Immature natural killer cell (primary cell): Measurements from ENCODE around the gene CXCL12. TPM values are rescaled to one million over a fixed set of nuclear protein-coding genes. Genes with fewer than 3 reads are reported as not detected.

Experiments used
- DNase-seq, 3 donors: peaks; one replicate each; pipeline ENCODE4 v3.0.0; 2022; ENCODE audit warnings: mixed read lengths in 1 of 3
- H3K27ac Mint-ChIP-seq, 6 donors: one replicate each; pipeline ENCODE4 v1.8.0; 2020; ENCODE audit warnings: mixed read lengths in 6 of 6, mild to moderate bottlenecking in 5 of 6, inconsistent platforms in 4 of 6, moderate library complexity in 3 of 6
- H3K27me3 Mint-ChIP-seq, 3 donors: one replicate each; pipeline ENCODE4 v1.8.0; 2020 to 2021; ENCODE audit warnings: low read depth in 3 of 3, mild to moderate bottlenecking in 3 of 3, mixed read lengths in 3 of 3, moderate library complexity in 3 of 3, inconsistent platforms in 1 of 3
- H3K36me3 Mint-ChIP-seq, 3 donors: one replicate each; pipeline ENCODE4 v1.8.0; 2020; ENCODE audit warnings: mixed read lengths in 3 of 3, inconsistent platforms in 2 of 3, mild to moderate bottlenecking in 2 of 3
- H3K4me1 Mint-ChIP-seq, 2 donors: one replicate each; pipeline ENCODE4 v1.8.0; 2020; ENCODE audit warnings: inconsistent platforms in 2 of 2, mild to moderate bottlenecking in 2 of 2, mixed read lengths in 2 of 2, moderate library complexity in 1 of 2
- H3K4me3 Mint-ChIP-seq, 5 donors: one replicate each; pipeline ENCODE4 v1.8.0; 2020; ENCODE audit warnings: mild to moderate bottlenecking in 5 of 5, mixed read lengths in 5 of 5, inconsistent platforms in 3 of 5, moderate library complexity in 3 of 5
- H3K9me3 Mint-ChIP-seq, 6 donors: one replicate each; pipeline ENCODE4 v1.8.0; 2020; ENCODE audit warnings: mild to moderate bottlenecking in 6 of 6, mixed read lengths in 6 of 6, inconsistent platforms in 4 of 6, moderate library complexity in 3 of 6
- polyA plus RNA-seq, 3 donors: library from polyadenylated mRNA; unstranded; fragments of 300-500 nt; fragmentation: Illumina TruSeq; gene quantifications; one replicate each; pipeline ENCODE4 v1.2.3, GENCODE V29; 2021

Gene CXCL12
- polyA plus RNA-seq, 3 donors from 2014 or later = not detected

DNA sequence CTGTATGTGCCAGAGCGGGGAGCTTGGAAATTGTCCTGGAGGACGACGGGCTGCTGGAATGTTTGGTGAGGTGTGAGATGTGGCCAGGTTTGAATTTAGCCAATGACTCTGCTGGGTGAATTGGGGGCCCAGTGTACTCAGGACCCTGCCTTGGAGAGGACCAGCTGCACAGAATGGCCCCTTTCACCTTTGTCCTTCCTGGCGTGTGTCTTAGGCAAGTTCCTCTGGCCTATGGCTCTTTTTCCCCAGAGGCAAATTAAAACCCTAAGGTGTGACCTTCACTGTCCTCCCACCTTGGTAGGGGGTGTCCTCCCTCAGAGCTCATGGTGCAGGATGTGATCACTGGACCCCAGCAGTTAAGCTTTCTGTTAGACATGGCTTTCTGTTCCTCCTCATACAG, 47.8 kb downstream of the CXCL12 start:
- no peak for DNase-seq
- Mint-ChIP-seq H3K27ac (no peak overlapping the region), H3K9me3 (peaks cover 0 to 2% (median 0%) of the 10 kb centered on the region in 6 donors), H3K27me3 (peaks cover 3 to 12% (median 8%) of the 10 kb centered on the region in 3 donors), H3K4me3 (no peak overlapping the region), H3K36me3 (no peaks in the 10 kb centered on the region), H3K4me1 (no peaks in the 10 kb centered on the region)

DNA sequence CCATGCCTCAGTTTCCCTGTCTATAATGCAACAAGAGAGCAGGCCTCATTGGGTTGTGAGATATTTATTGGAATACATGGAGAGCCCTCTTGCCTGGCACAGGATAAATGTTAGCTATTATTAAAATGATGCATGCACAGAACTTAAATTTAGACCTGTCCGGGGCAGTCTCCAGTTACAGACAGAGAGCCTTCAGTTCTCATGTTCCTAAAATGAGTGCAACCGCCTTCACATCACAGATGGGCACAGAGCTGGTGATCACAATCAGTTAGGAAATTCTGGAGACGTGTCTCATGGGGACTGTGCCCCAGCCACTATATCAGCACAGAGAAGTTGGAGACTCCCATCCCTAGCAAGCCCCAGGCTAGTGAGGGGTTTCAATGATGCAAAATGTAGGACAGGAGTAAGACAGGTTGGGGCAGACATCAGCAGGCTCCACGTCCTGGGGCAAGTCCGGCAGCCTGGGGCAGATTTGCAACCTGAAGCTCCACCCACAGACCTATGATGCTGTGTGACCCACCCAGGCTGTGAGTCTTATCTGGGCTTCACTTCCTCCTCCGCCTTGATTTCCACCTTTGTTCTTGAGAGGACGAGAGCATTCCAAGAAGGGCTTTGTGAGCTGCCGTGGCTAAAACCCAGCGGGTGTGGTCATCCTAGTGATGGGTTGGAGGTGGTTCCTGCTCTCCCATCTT, 49.4 kb downstream of the CXCL12 start:
- DNase-seq = no peak
- Mint-ChIP-seq H3K36me3 (no peaks in the 10 kb centered on the region), H3K27ac (no peak overlapping the region), H3K9me3 (no peaks in the 10 kb centered on the region), H3K4me3 (no peak overlapping the region), H3K4me1 (no peaks in the 10 kb centered on the region), H3K27me3 (peaks cover 3 to 12% (median 8%) of the 10 kb centered on the region in 3 donors)

DNA sequence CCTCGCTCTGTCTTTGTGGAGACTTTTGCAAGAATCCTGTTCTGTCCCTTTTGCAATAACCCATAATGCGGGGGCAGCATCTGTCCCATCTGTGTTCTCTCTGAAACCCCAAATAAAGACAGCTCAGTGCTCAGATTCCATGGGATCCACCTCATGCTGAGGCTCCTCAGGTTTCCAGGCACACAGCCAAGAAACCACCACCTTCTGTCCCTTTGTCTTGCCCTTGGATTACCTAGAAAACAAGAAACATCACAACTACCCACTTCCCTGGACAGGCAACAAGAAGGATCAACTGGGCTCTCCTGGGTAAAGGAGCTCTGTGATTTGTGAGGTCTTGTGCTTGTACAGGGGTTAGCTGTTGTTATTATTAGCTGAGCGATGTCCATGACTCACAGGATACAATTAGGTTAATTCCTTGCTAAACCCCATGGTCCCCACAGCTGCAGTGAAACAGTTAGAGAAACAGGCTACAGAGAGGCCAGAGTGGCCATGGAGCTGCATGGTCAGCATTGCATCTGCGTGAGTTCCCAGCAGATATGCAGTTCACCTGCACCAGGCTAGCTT, 50.2 kb downstream of the CXCL12 start:
- no peak overlapping the region for H3K27ac Mint-ChIP-seq
- H3K4me3 Mint-ChIP-seq = no peak overlapping the region
- no peaks in the 10 kb centered on the region for H3K9me3 Mint-ChIP-seq

DNA sequence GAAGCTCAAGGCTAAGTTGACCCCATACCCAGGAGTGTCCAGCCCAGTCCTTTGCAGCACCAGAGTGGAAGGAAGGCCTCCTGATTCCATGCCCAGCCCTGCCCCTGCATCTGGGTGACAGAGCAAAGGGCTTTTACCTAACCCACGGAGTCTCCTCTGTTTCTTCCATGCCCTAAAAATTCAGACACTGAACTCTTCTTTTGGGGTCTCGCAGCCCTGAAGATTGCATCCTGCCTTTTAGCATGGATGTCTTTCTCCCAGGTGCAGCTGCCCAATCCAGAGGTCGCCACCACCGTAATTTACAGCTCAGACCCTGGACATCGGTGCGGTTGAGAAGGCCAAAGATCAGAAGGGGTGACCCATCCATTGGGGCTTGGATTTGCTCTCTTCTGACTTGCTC, 50.8 kb downstream of the CXCL12 start:
- peaks cover 3 to 9% (median 7%) of the 10 kb centered on the region in 3 donors for H3K27me3 Mint-ChIP-seq
- H3K27ac Mint-ChIP-seq = no peak overlapping the region
- no peaks in the 10 kb centered on the region for H3K9me3 Mint-ChIP-seq
- DNase-seq = no peak
- no peak overlapping the region for H3K4me3 Mint-ChIP-seq
- no peaks in the 10 kb centered on the region for H3K36me3 Mint-ChIP-seq
- H3K4me1 Mint-ChIP-seq = no peaks in the 10 kb centered on the region

More for the DNA sequence above, 50.2 kb downstream of the CXCL12 start:
- H3K4me1 Mint-ChIP-seq = no peaks in the 10 kb centered on the region
- H3K36me3 Mint-ChIP-seq = no peaks in the 10 kb centered on the region
- H3K27me3 Mint-ChIP-seq = peaks cover 3 to 9% (median 7%) of the 10 kb centered on the region in 3 donors
- DNase-seq = no peak

GRCh38 chr10:44333511-44333910, 51.4 kb downstream of the CXCL12 start:
- H3K27me3 Mint-ChIP-seq = peaks cover 3 to 9% (median 7%) of the 10 kb centered on the region in 3 donors
- H3K27ac Mint-ChIP-seq = no peak overlapping the region
- H3K36me3 Mint-ChIP-seq = no peaks in the 10 kb centered on the region
- no peaks in the 10 kb centered on the region for H3K9me3 Mint-ChIP-seq
- H3K4me3 Mint-ChIP-seq = no peak overlapping the region
- H3K4me1 Mint-ChIP-seq = no peaks in the 10 kb centered on the region
- no peak for DNase-seq

- Mint-ChIP-seq H3K9me3 (no peaks in the 10 kb centered on the region), H3K36me3 (no peaks in the 10 kb centered on the region), H3K4me1 (no peaks in the 10 kb centered on the region), H3K4me3 (no peak overlapping the region), H3K27ac (no peak overlapping the region), H3K27me3 (peaks cover 3 to 10% (median 7%) of the 10 kb centered on the region in 3 donors)
- DNase-seq = no peak
These were observed 52.4 kb downstream of the CXCL12 start for GRCh38 chr10:44332465-44332864.

- Mint-ChIP-seq H3K4me3 (no peak overlapping the region), H3K27me3 (peaks cover 2 to 11% (median 5%) of the 10 kb centered on the region in 3 donors), H3K36me3 (no peaks in the 10 kb centered on the region), H3K4me1 (no peaks in the 10 kb centered on the region), H3K27ac (no peak overlapping the region), H3K9me3 (no peaks in the 10 kb centered on the region)
- DNase-seq = no peak
These were observed 54.5 kb downstream of the CXCL12 start for GRCh38 chr10:44330431-44330830.

DNA sequence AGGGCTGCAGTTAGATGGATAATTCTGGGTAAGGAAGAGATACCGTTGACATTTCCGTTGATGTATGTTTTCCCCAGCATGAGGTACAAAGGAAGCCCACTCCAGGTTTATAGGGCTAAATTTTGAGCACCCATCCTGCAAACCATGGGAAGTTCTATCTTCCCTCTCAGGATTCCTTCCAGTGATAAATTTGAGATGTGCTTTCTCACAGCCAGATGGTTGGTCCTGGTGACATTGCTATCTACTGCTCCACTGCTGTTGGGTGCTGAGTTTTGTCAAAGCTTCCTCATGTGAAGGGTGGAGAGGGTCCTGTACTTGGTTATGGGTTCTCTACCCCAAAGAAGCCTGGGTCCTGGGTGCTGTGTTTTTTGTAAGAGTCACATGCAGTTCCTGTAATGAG, 57.4 kb downstream of the CXCL12 start:
- H3K4me1 Mint-ChIP-seq = no peaks in the 10 kb centered on the region
- H3K4me3 Mint-ChIP-seq = no peak overlapping the region
- H3K27me3 Mint-ChIP-seq = peaks cover 2 to 8% (median 6%) of the 10 kb centered on the region in 3 donors
- no peak for DNase-seq
- H3K27ac Mint-ChIP-seq = no peak overlapping the region
- no peaks in the 10 kb centered on the region for H3K36me3 Mint-ChIP-seq
- no peaks in the 10 kb centered on the region for H3K9me3 Mint-ChIP-seq
